ENCODE results near the gene PXMP4. TPM values are rescaled to one million over a fixed set of nuclear protein-coding genes. Genes with fewer than 3 reads are reported as not detected.

Gene PXMP4
- total RNA-seq, 1 donor from 2014 or later = 3.5 TPM

DNA sequence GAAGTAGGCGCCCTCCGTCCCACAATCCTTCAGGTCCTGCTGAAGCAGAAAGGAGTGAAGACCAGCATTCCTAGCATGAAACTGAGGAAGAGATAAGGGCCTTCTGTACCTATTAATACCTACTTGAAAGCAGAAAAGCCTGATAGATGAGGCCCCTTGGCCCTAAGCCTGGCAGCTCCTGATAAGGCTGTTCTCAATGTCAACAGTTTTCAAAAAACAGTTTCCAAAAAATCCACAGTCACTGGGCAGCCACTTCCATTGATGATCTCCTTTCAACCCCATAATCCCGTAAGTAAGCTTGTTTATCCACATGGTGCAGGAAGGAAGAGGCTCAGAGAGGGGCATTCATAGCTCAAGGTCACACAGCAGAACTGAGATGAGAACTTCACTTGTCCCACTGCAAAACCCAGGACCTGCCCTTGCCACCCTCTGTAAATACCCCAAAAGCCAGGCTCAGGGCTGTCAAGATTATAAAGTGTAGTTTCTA is 31.1 kb downstream of the PXMP4 start:
- Histone ChIP-seq H3K27me3 (no peaks in the 10 kb centered on the region), H3K9ac (no peak overlapping the region), H3F3A (ENCODE audit: low read depth) (peaks cover 31% of the 10 kb centered on the region), H3K4me3 (no peak overlapping the region), H3K27ac (no peak overlapping the region), H2AFZ (replicated peaks) (no peak overlapping the region), H3K79me2 (ENCODE audit: low read depth) (peaks cover 17% of the 10 kb centered on the region), H3K4me2 (no peak overlapping the region), H3K36me3 (no peaks in the 10 kb centered on the region), H4K20me1 (ENCODE audit: low read depth) (peaks cover 17% of the 10 kb centered on the region), H3K4me1 (peaks cover 31% of the 10 kb centered on the region), H3K9me3 (ENCODE audit: low read depth) (no peaks in the 10 kb centered on the region)
- no peak for TF ChIP-seq EZH2 (IDR thresholded peaks at IDR 0.05)
- TF ChIP-seq EZH2phosphoT487 (IDR thresholded peaks at IDR 0.05) = no peak
- TF ChIP-seq CTCF (IDR thresholded peaks at IDR 0.05) = no peak
- no peak overlapping the region for H3K27ac Mint-ChIP-seq
- no peak for DNase-seq (ENCODE audit: low spot score)
- H3K4me3 Mint-ChIP-seq = no peak overlapping the region
- no peaks in the 10 kb centered on the region for H3K36me3 Mint-ChIP-seq
- H3K4me1 Mint-ChIP-seq = peaks cover 35% of the 10 kb centered on the region
- H3K9me3 Mint-ChIP-seq = no peaks in the 10 kb centered on the region
- H3K27me3 Mint-ChIP-seq (ENCODE audit: insufficient read depth, low read depth) = peaks cover 6% of the 10 kb centered on the region

DNA sequence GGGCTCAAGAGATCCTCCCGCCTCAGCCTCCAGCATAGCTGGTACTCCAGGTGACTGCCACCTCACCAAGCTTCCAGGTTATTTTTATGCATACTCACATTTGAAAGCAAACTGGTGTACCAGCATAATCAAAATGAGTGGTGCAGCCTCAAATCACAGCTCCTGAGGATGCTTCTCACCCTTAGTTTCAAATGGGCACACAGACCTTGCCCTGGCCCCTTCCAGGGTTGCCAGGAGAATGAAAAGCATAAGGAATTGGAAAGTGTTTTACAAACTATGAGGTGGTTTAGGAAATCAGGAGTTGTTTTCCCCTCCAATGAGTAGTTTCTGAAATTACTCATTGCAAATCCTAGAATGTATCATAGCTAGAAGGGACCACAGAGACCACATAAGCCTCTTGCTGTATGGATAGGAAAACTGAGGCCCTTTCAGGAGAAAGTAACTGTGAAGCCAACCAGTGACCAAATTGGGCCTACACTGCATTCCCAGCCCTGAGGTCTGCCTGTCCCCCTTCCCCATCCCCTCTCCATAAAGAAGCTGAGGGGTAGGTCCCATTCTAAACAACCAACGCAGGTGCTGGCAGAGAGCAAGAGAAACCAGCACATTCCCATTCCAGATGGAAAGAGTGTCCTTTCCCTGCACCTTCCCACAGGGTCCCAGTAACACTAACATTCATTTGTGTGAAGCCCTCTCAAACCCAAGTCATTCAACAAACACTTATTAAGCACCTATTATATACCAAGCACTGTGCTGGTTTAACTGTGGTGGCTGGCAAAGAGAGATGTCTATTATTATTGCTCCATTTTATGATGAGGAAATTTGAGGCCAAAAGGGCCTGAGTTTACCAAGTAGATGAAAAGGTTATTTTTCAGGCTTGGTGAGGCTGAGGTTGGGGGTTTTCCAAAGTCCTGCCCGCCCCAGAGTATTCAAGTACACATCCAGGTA is 31.8 kb downstream of the PXMP4 start:
- Histone ChIP-seq H3K4me1 (peaks cover 25% of the 10 kb centered on the region), H3K9ac (no peak overlapping the region), H3K27me3 (no peaks in the 10 kb centered on the region), H3K36me3 (no peaks in the 10 kb centered on the region), H4K20me1 (ENCODE audit: low read depth) (peaks cover 24% of the 10 kb centered on the region), H2AFZ (replicated peaks) (no peak overlapping the region), H3K9me3 (ENCODE audit: low read depth) (no peaks in the 10 kb centered on the region), H3K4me2 (no peak overlapping the region), H3K27ac (no peak overlapping the region), H3K79me2 (ENCODE audit: low read depth) (peaks cover 24% of the 10 kb centered on the region), H3F3A (ENCODE audit: low read depth) (peaks cover 24% of the 10 kb centered on the region), H3K4me3 (no peak overlapping the region)
- Mint-ChIP-seq H3K36me3 (no peaks in the 10 kb centered on the region), H3K9me3 (no peaks in the 10 kb centered on the region), H3K27ac (no peak overlapping the region), H3K27me3 (ENCODE audit: insufficient read depth, low read depth) (peaks cover 5% of the 10 kb centered on the region), H3K4me1 (peaks cover 28% of the 10 kb centered on the region), H3K4me3 (no peak overlapping the region)
- no peak for TF ChIP-seq EZH2 (IDR thresholded peaks at IDR 0.05)
- no peak for DNase-seq (ENCODE audit: low spot score)

DNA sequence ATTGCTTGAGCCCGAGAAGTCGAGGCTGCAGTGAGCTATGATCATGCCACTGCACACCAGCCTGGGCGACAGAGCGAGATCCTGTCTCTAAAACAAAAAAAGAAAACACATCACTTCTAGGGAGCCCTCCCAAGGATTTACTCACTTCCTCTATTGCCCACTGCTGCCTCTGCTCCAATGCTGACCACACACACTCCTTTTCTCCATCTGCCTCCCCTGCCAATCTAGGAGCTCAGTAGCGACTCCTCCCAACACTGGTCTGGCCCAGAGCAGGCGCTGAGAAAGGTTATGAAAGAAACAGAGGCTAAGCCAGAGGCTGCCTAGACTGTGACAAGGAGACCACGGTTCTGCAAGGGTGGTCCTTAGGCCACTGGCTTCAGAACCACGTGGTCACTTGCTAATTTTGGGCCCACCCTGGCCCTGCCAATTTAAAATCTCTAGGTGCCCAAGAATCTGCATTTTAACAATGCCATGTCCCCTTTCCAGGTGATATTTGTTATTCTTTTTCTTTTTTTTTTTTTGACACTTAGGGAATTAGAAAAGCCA is 32.7 kb downstream of the PXMP4 start:
- Histone ChIP-seq H3K79me2 (ENCODE audit: low read depth) (peaks cover 32% of the 10 kb centered on the region), H3K4me2 (no peak overlapping the region), H3K36me3 (no peaks in the 10 kb centered on the region), H3K4me3 (no peak overlapping the region), H3K27me3 (no peaks in the 10 kb centered on the region), H3K4me1 (peaks cover 20% of the 10 kb centered on the region), H2AFZ (replicated peaks) (no peak overlapping the region), H3K9ac (no peak overlapping the region), H3F3A (ENCODE audit: low read depth) (peaks cover 18% of the 10 kb centered on the region), H4K20me1 (ENCODE audit: low read depth) (peaks cover 32% of the 10 kb centered on the region), H3K27ac (no peak overlapping the region), H3K9me3 (ENCODE audit: low read depth) (no peaks in the 10 kb centered on the region)
- Mint-ChIP-seq H3K4me1 (peaks cover 30% of the 10 kb centered on the region), H3K9me3 (no peaks in the 10 kb centered on the region), H3K4me3 (peak overlapping the region; percentile 82), H3K27ac (no peak overlapping the region), H3K36me3 (no peaks in the 10 kb centered on the region), H3K27me3 (ENCODE audit: insufficient read depth, low read depth) (peaks cover 4% of the 10 kb centered on the region)
- TF ChIP-seq EZH2phosphoT487 (IDR thresholded peaks at IDR 0.05) (no peak), CTCF (IDR thresholded peaks at IDR 0.05) (no peak), EZH2 (IDR thresholded peaks at IDR 0.05) (no peak)
- DNase-seq (ENCODE audit: low spot score) = no peak

Data from neural progenitor cell (in vitro differentiated cells).